Natural killer cell (primary cell): Measurements from ENCODE around the gene SGSM1. TPM values are rescaled to one million over a fixed set of nuclear protein-coding genes. Genes with fewer than 3 reads are reported as not detected.

Source experiments
- ATAC-seq, 3 donors: fragments of 150-1000 bp in 2 of 3; fragments of 200-7000 bp in 1 of 3; cut with Tn5 transposase; 1 replicate in 1 of 3; 2 replicates in 2 of 3; pipeline ENCODE4 v1.10.0; 2021; ENCODE audit warnings: mild to moderate bottlenecking in 2 of 3, moderate library complexity in 2 of 3
- DNase-seq, 2 donors: peaks; one replicate each; pipeline versions ENCODE4 v3.0.0 to v3.0.0-alpha.2; 2013 to 2021; ENCODE audit warnings: mixed read lengths in 1 of 2
- H3K27ac ChIP-seq: one replicate; pipeline ENCODE4 v1.5.1; 2013; ENCODE audit warnings: mild to moderate bottlenecking, low read length
- H3K27me3 ChIP-seq: one replicate; pipeline ENCODE4 v1.6.1; 2013; ENCODE audit warnings: low read length; ENCODE audit not compliant: control insufficient read depth, insufficient read depth
- H3K36me3 ChIP-seq: one replicate; pipeline ENCODE4 v1.6.1; 2013; ENCODE audit warnings: low read length; ENCODE audit not compliant: control insufficient read depth, insufficient read depth
- H3K4me1 ChIP-seq: one replicate; pipeline ENCODE4 v1.6.1; 2013; ENCODE audit warnings: low read length; ENCODE audit not compliant: control insufficient read depth, insufficient read depth
- H3K4me3 ChIP-seq: one replicate; pipeline ENCODE4 v1.5.1; 2013; ENCODE audit warnings: low read length
- H3K9me3 ChIP-seq: one replicate; pipeline ENCODE4 v1.6.1; 2013; ENCODE audit warnings: low read length; ENCODE audit not compliant: control insufficient read depth, insufficient read depth
- H3K27ac Mint-ChIP-seq, 2 donors: one replicate each; pipeline ENCODE4 v1.8.0; 2022; ENCODE audit warnings: mild to moderate bottlenecking in 2 of 2, mixed read lengths in 2 of 2, moderate library complexity in 1 of 2
- H3K27me3 Mint-ChIP-seq, 2 donors: one replicate each; pipeline ENCODE4 v1.8.0; 2022; ENCODE audit warnings: low read depth in 2 of 2, mixed read lengths in 2 of 2
- H3K36me3 Mint-ChIP-seq: one replicate; pipeline ENCODE4 v1.8.0; 2022; ENCODE audit warnings: mixed read lengths
- H3K4me1 Mint-ChIP-seq, 2 donors: one replicate each; pipeline ENCODE4 v1.8.0; 2022; ENCODE audit warnings: mixed read lengths in 2 of 2
- H3K4me3 Mint-ChIP-seq: one replicate; pipeline ENCODE4 v1.8.0; 2022; ENCODE audit warnings: mild to moderate bottlenecking, moderate library complexity, mixed read lengths
- H3K9me3 Mint-ChIP-seq, 2 donors: one replicate each; pipeline ENCODE4 v1.8.0; 2022; ENCODE audit warnings: mixed read lengths in 2 of 2
- WGBS: methylation state at CpG from one replicate; pipeline ENCODE4 v1.1.7; 2013; ENCODE audit warnings: missing lambda C conversion rate; ENCODE audit not compliant: insufficient coverage; 5-methylcytosine and 5-hydroxymethylcytosine counted together
- intact Hi-C: fragments of 100-400 bp; cut with micrococcal nuclease; formaldehyde crosslinking; loops from one replicate; pipeline ENCODE4 v1.14.2; 2022
- total RNA-seq, 4 donors: library from RNA; stranded (reverse); fragments of 120-200 nt in 1 of 4; gene quantifications; one replicate each; pipeline versions ENCODE4 v1.2.3 to v1.2.4, GENCODE V29; 2013 to 2022
- TF ChIP-seq, protein P1 (sequence below): fragments of 200-600 bp; IDR thresholded peaks from one replicate; pipeline ENCODE4 v1.8.0; 2022; ENCODE audit warnings: antibody characterized with exemption

Gene SGSM1
- total RNA-seq, 3 donors from 2014 or later (not counting 1 experiment from before 2014, with no cell fraction given): 13.9 to 15.4 (median 13.9) TPM

GRCh38 chr22:24951942-24952836 is 146.2 kb downstream of the SGSM1 start, which contains the start of gene KIAA1671:
Gene KIAA1671 (plus strand): TSS chr22:24952716. CDS start chr22:25028000, 75,284 bp downstream.
- H3K4me3 ChIP-seq: peak within 1 kb of the TSS; percentile 53
- Mint-ChIP-seq H3K27me3 (peaks cover 52 to 72% of the 10 kb centered on the region in 2 donors), H3K4me3 (peak within 1 kb of the TSS; percentile 77), H3K27ac (peak within 1 kb of the TSS in 1 of 2 donors; percentile 89), H3K4me1 (peaks cover 12 to 30% of the 10 kb centered on the region in 2 donors), H3K9me3 (no peaks in the 10 kb centered on the region), H3K36me3 (no peaks in the 10 kb centered on the region)
- H3K27ac ChIP-seq: no peak within 1 kb of the TSS
- peaks cover 16% of the 10 kb centered on the region for H3K27me3 ChIP-seq
- TF ChIP-seq, protein P1, sequence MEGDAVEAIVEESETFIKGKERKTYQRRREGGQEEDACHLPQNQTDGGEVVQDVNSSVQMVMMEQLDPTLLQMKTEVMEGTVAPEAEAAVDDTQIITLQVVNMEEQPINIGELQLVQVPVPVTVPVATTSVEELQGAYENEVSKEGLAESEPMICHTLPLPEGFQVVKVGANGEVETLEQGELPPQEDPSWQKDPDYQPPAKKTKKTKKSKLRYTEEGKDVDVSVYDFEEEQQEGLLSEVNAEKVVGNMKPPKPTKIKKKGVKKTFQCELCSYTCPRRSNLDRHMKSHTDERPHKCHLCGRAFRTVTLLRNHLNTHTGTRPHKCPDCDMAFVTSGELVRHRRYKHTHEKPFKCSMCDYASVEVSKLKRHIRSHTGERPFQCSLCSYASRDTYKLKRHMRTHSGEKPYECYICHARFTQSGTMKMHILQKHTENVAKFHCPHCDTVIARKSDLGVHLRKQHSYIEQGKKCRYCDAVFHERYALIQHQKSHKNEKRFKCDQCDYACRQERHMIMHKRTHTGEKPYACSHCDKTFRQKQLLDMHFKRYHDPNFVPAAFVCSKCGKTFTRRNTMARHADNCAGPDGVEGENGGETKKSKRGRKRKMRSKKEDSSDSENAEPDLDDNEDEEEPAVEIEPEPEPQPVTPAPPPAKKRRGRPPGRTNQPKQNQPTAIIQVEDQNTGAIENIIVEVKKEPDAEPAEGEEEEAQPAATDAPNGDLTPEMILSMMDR: peak; percentile 98
- ATAC-seq (peak; percentile 91 to 92 (median 91)), DNase-seq (peak; percentile 86 to 91)
- peaks cover 29% of the 10 kb centered on the region for H3K4me1 ChIP-seq
- WGBS: 2% methylated on average over 71 of the region's 71 CpGs
- intact Hi-C loops: loop anchor here (1.0 kb wide), 1 partner anchor 96 kb away; no protein-coding TSS in a partner anchor
- no peaks in the 10 kb centered on the region for H3K9me3 ChIP-seq
- H3K36me3 ChIP-seq: no peaks in the 10 kb centered on the region

- Mint-ChIP-seq H3K4me3 (peak overlapping the region; percentile 55), H3K4me1 (peaks cover 12 to 30% of the 10 kb centered on the region in 2 donors), H3K27me3 (peaks cover 46 to 65% of the 10 kb centered on the region in 2 donors), H3K9me3 (no peaks in the 10 kb centered on the region), H3K36me3 (no peaks in the 10 kb centered on the region), H3K27ac (peak overlapping the region in 1 of 2 donors; percentile 42)
- DNase-seq (no peak), ATAC-seq (no peak)
- Histone ChIP-seq H3K27me3 (peaks cover 16% of the 10 kb centered on the region), H3K4me1 (peaks cover 29% of the 10 kb centered on the region), H3K9me3 (no peaks in the 10 kb centered on the region), H3K27ac (no peak overlapping the region), H3K36me3 (no peaks in the 10 kb centered on the region), H3K4me3 (no peak overlapping the region)
- WGBS: 3% methylated on average over 35 of the region's 35 CpGs
- TF ChIP-seq, protein P1: no peak
- intact Hi-C loops: loop anchor here (1.0 kb wide), 1 partner anchor 95 kb away; no protein-coding TSS in a partner anchor
Measured at GRCh38 chr22:24952837-24953383, 146.9 kb downstream of the SGSM1 start.

DNA sequence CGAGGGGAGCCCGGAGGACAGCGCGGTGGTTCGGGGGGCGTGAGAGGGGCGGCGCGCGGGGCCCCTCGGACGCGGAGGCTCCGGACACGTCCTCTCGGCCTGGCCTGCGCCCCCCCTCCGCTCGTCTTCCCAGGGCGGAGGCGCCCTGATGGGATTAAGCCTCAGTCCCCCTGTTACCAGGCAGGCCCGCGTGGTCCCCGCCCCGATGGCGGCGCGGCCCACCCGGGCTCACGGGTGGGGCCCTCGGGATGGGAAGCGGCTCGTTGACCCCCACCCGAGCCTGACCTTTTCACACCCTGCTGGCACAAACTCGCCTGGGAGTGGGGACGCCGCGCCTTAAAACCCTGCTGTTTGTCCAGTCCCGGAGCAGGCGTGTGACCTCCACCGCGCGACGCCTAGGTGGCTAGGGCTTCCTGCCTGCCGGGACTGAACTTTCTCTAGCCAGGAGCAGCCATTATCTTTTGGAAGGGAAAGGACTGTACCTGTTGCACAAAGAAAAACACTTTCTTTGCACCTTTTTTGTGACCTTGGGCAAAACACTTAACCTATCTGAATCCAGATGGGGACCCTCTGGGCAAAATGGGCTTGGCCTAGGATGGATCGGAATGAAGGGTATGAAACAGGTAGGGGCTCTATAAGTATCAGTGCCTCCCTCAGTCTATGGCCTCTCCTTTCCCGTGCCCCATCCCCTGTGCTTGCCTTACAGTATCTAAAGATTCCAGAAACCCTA is 147.5 kb downstream of the SGSM1 start:
- peaks cover 45 to 58% of the 10 kb centered on the region in 2 donors for H3K27me3 Mint-ChIP-seq
- H3K36me3 ChIP-seq: no peaks in the 10 kb centered on the region
- WGBS: 13% methylated on average over 47 of the region's 47 CpGs
- peaks cover 29% of the 10 kb centered on the region for H3K4me1 ChIP-seq
- no peaks in the 10 kb centered on the region for H3K36me3 Mint-ChIP-seq
- no peaks in the 10 kb centered on the region for H3K9me3 ChIP-seq
- no peak overlapping the region for H3K4me3 ChIP-seq
- intact Hi-C loops: no loop called here
- peaks cover 16% of the 10 kb centered on the region for H3K27me3 ChIP-seq
- H3K27ac Mint-ChIP-seq: peak overlapping the region in 1 of 2 donors; percentile 42
- TF ChIP-seq, protein P1: no peak
- DNase-seq: peak in 1 of 2 donors; percentile 21
- no peaks in the 10 kb centered on the region for H3K9me3 Mint-ChIP-seq
- ATAC-seq: no peak
- peak overlapping the region; percentile 72 for H3K4me3 Mint-ChIP-seq
- H3K4me1 Mint-ChIP-seq: peaks cover 12 to 30% of the 10 kb centered on the region in 2 donors
- H3K27ac ChIP-seq: no peak overlapping the region
